IMR-90 (cell line): ENCODE measurements around the gene NPAS3. TPM values are rescaled to one million over a fixed set of nuclear protein-coding genes. Genes with fewer than 3 reads are reported as not detected.

ENCODE experiments used
- ATAC-seq: fragments of 200-7000 bp; cut with Tn5 transposase; 2 replicates; pipeline ENCODE4 v1.9.1; 2020; ENCODE audit warnings: low read depth, mild to moderate bottlenecking, moderate library complexity
- BruUV-seq: library from RNA; stranded (reverse); fragments of 400-500 nt; replicated peaks from 2 replicates; lab custom pipeline; 2021; lab: Mats Ljungman, UMichigan
- CTCF ChIA-PET: fragments of 300-600 bp; formaldehyde crosslinking; extraction: SDS; loops from one replicate; lab custom pipeline; 2021; ENCODE audit warnings: antibody characterized with exemption; lab: Yijun Ruan, JAX
- POLR2A ChIA-PET: fragments of 300-600 bp; sonication (Branson Sonifier 250); formaldehyde crosslinking; loops from one replicate; lab custom pipeline; 2022; ENCODE audit warnings: antibody characterized with exemption; ENCODE audit not compliant: unreplicated experiment; lab: Charles Lee
- DNase-seq: peaks from one replicate; pipeline ENCODE4 v3.0.0; 2013
- H2AFZ ChIP-seq: replicated peaks from 2 replicates; pipeline ENCODE3; 2013; ENCODE audit warnings: low read length, mild to moderate bottlenecking; ENCODE audit not compliant: poor library complexity
- H2AK5ac ChIP-seq: 2 replicates; pipeline ENCODE4 v1.6.1; 2013; ENCODE audit warnings: low read depth, low read length, inconsistent platforms
- H2AK9ac ChIP-seq: replicated peaks from 2 replicates; pipeline ENCODE3; 2013; ENCODE audit warnings: mild to moderate bottlenecking, low read depth, low read length, moderate library complexity; ENCODE audit not compliant: poor library complexity
- H2BK120ac ChIP-seq: 2 replicates; pipeline ENCODE4 v1.6.1; 2013; ENCODE audit warnings: low read depth, low read length, inconsistent platforms
- H2BK15ac ChIP-seq: 3 replicates; pipeline ENCODE4 v1.6.1; 2013; ENCODE audit warnings: low read depth, low read length, inconsistent platforms
- H2BK20ac ChIP-seq: 2 replicates; pipeline ENCODE4 v1.6.1; 2013; ENCODE audit warnings: low read depth, mild to moderate bottlenecking, inconsistent platforms, low read length, moderate library complexity
- H2BK5ac ChIP-seq: 2 replicates; pipeline ENCODE4 v1.6.1; 2013; ENCODE audit warnings: mild to moderate bottlenecking, low read depth, low read length, inconsistent platforms; ENCODE audit not compliant: poor library complexity, severe bottlenecking
- H3K14ac ChIP-seq: replicated peaks from 2 replicates; pipeline ENCODE4 v1.6.1; 2013; ENCODE audit warnings: low read depth, low read length, inconsistent platforms
- H3K18ac ChIP-seq: 2 replicates; pipeline ENCODE4 v1.6.1; 2013; ENCODE audit warnings: low read depth, low read length, control low read depth
- H3K23ac ChIP-seq: 2 replicates; pipeline ENCODE4 v1.6.1; 2013; ENCODE audit warnings: low read depth, low read length, inconsistent platforms
- H3K27ac ChIP-seq: 2 replicates; pipeline ENCODE4 v1.5.1; 2013; ENCODE audit warnings: mild to moderate bottlenecking, control low read depth, low read length; ENCODE audit not compliant: insufficient read depth
- H3K27me3 ChIP-seq: 2 replicates; pipeline ENCODE4 v1.6.1; 2013; ENCODE audit warnings: low read length; ENCODE audit not compliant: control insufficient read depth, insufficient read depth
- H3K36me3 ChIP-seq: 2 replicates; pipeline ENCODE4 v1.6.1; 2013; ENCODE audit warnings: low read length, mixed read lengths; ENCODE audit not compliant: control insufficient read depth, insufficient read depth
- H3K4ac ChIP-seq: 2 replicates; pipeline ENCODE4 v1.6.1; 2013; ENCODE audit warnings: low read depth, low read length, inconsistent platforms
- H3K4me1 ChIP-seq: 2 replicates; pipeline ENCODE4 v1.6.1; 2013; ENCODE audit warnings: low read length, mixed read lengths; ENCODE audit not compliant: control insufficient read depth, insufficient read depth
- H3K4me2 ChIP-seq: 2 replicates; pipeline ENCODE4 v1.6.1; 2013; ENCODE audit warnings: low read depth, mild to moderate bottlenecking, control low read depth, low read length, moderate library complexity
- H3K4me3 ChIP-seq: 2 replicates; pipeline ENCODE4 v1.5.1; 2013; ENCODE audit warnings: low read depth, mild to moderate bottlenecking, control low read depth, low read length, moderate library complexity; ENCODE audit not compliant: insufficient read depth
- H3K56ac ChIP-seq: 2 replicates; pipeline ENCODE4 v1.6.1; 2013; ENCODE audit warnings: low read length, inconsistent platforms; ENCODE audit not compliant: insufficient read depth; ENCODE audit errors: extremely low read depth
- H3K79me1 ChIP-seq, 2 experiments: 2 replicates each; pipeline ENCODE4 v1.6.1; 2013; ENCODE audit warnings: low read length in 2 of 2, inconsistent platforms in 1 of 2, low read depth in 1 of 2
- H3K9ac ChIP-seq: 2 replicates; pipeline ENCODE4 v1.6.1; 2013; ENCODE audit warnings: low read depth, low read length, control low read depth
- H3K9me1 ChIP-seq: 2 replicates; pipeline ENCODE4 v1.6.1; 2013; ENCODE audit warnings: low read length, inconsistent platforms; ENCODE audit not compliant: insufficient read depth
- H3K9me3 ChIP-seq: 2 replicates; pipeline ENCODE4 v1.6.1; 2013; ENCODE audit warnings: low read length; ENCODE audit not compliant: control insufficient read depth, insufficient read depth
- H4K20me1 ChIP-seq: 2 replicates; pipeline ENCODE4 v1.6.1; 2013; ENCODE audit warnings: low read length, inconsistent platforms; ENCODE audit not compliant: insufficient read depth
- H4K5ac ChIP-seq: 2 replicates; pipeline ENCODE4 v1.6.1; 2013; ENCODE audit warnings: mild to moderate bottlenecking, low read depth, low read length, control low read depth
- H4K8ac ChIP-seq, 2 experiments: 2 replicates each; pipeline ENCODE4 v1.6.1; 2013; ENCODE audit warnings: low read depth in 2 of 2, low read length in 2 of 2, control low read depth in 1 of 2, inconsistent platforms in 1 of 2
- H4K91ac ChIP-seq: 2 replicates; pipeline ENCODE4 v1.6.1; 2013; ENCODE audit warnings: low read depth, low read length, inconsistent platforms; ENCODE audit not compliant: insufficient read depth
- BHLHE40 ChIP-seq: fragments of 150-350 bp; IDR thresholded peaks from 2 replicates; pipeline ENCODE4 v1.6.1; 2016; ENCODE audit warnings: mild to moderate bottlenecking, low read depth, low read length
- ELK1 ChIP-seq: fragments of 150-350 bp; IDR thresholded peaks from 2 replicates; pipeline ENCODE4 v1.6.1; 2016; ENCODE audit warnings: low read depth, mild to moderate bottlenecking, low read length, moderate library complexity, borderline replicate concordance
- FOS ChIP-seq: fragments of 150-350 bp; IDR thresholded peaks from 2 replicates; pipeline ENCODE4 v1.6.1; 2016; ENCODE audit warnings: low read depth, low read length
- MAZ ChIP-seq: IDR thresholded peaks from 2 replicates; pipeline ENCODE4 v1.6.1; 2012; ENCODE audit warnings: low read depth, mild to moderate bottlenecking, low read length, improper control_type of control experiment, moderate library complexity, borderline replicate concordance
- MXI1 ChIP-seq: IDR thresholded peaks from 2 replicates; pipeline ENCODE4 v1.6.1; 2012; ENCODE audit warnings: low read depth, mild to moderate bottlenecking, low read length, moderate library complexity, borderline replicate concordance
- RAD21 ChIP-seq: IDR thresholded peaks from 2 replicates; pipeline ENCODE4 v1.6.1; 2012; ENCODE audit warnings: low read length, improper control_type of control experiment
- RCOR1 ChIP-seq: IDR thresholded peaks from 2 replicates; pipeline ENCODE4 v1.6.1; 2012; ENCODE audit warnings: mild to moderate bottlenecking, low read length, improper control_type of control experiment; ENCODE audit not compliant: insufficient replicate concordance
- RFX5 ChIP-seq: IDR thresholded peaks from 2 replicates; pipeline ENCODE4 v1.8.0; 2012; ENCODE audit warnings: low read depth, mild to moderate bottlenecking, low read length, moderate library complexity
- SMC3 ChIP-seq: fragments of 150-350 bp; IDR thresholded peaks from 2 replicates; pipeline ENCODE4 v1.6.1; 2016; ENCODE audit warnings: low read depth, mild to moderate bottlenecking, antibody characterized with exemption, low read length, moderate library complexity
- USF2 ChIP-seq: fragments of 150-350 bp; IDR thresholded peaks from 2 replicates; pipeline ENCODE4 v1.6.1; 2017; ENCODE audit warnings: mild to moderate bottlenecking, antibody characterized with exemption, low read length, low read depth
- WGBS, 2 experiments: methylation state at CpG; one replicate each; pipeline versions ENCODE4 v1.1.5 to v1.1.7; 2013; ENCODE audit warnings: missing lambda C conversion rate in 2 of 2; ENCODE audit not compliant: insufficient read length in 1 of 2; ENCODE audit errors: extremely low coverage in 2 of 2; 5-methylcytosine and 5-hydroxymethylcytosine counted together
- dilution Hi-C: fragments of 300-500 bp; cut with HindIII; formaldehyde crosslinking; loops from one replicate; pipeline ENCODE4 v1.14.3; 2018; ENCODE audit warnings: low sequenced_read_pairs; ENCODE audit not compliant: unreplicated experiment
- in situ Hi-C: fragments of 300-500 bp; cut with MboI; formaldehyde crosslinking; loops from 3 replicates; pipeline ENCODE4 v1.14.3; 2019; ENCODE audit warnings: low sequenced_read_pairs, inconsistent platforms, mixed read lengths
- intact Hi-C: fragments of 100-400 bp; cut with micrococcal nuclease; formaldehyde crosslinking; loops from 2 replicates; pipeline ENCODE4 v1.10.0; 2022
- polyA plus RNA-seq, 3 experiments: library from polyadenylated mRNA; depleted of rRNA; stranded (reverse); fragments of >200 nt; gene quantifications; 2 replicates each; pipeline ENCODE4 v1.2.3, GENCODE V29; 2012; ENCODE audit warnings: low replicate concordance in 1 of 3
- total RNA-seq: library from RNA; depleted of rRNA; stranded (reverse); fragments of >200 nt; gene quantifications from 2 replicates; pipeline ENCODE4 v1.2.3, GENCODE V29; 2012
- TF ChIP-seq, protein P1 (sequence below): conservative IDR thresholded peaks from 2 replicates; pipeline ENCODE4 v1.5.1; 2012; ENCODE audit warnings: mild to moderate bottlenecking, low read depth, low read length, improper control_type of control experiment

The NPAS3 gene
- total and polyA plus RNA-seq, 2 of the 4 experiments (the other 2 are of a cell fraction), result not detected

DNA sequence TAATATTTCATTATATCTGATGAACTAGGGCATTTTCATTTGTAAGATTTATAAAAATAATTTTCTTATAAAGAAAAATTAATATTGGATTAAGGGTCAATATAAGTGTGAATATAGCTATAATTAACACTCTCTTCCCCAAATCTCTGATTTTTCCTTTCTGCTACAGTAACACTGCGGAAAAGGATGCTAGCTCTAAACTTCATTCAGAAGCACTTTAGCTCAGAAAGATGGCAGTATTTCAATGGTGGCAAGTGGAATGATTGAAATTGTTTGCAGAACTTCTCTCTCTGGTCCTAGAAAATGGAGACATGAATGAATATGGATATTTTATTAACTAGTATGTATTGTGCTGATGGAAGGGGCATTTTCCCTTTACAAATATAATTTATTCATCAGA, 8.4 kb downstream of the NPAS3 start:
- Histone ChIP-seq H3K9me3 (no peaks in the 10 kb centered on the region), H3K27ac (no peak overlapping the region), H3K4ac (no peak overlapping the region), H3K27me3 (no peaks in the 10 kb centered on the region), H2BK5ac (no peak overlapping the region), H3K14ac (no peak overlapping the region), H3K36me3 (no peaks in the 10 kb centered on the region), H2BK15ac (no peak overlapping the region), H4K20me1 (no peaks in the 10 kb centered on the region), H3K56ac (no peak overlapping the region), H3K4me2 (no peak overlapping the region), H3K4me1 (no peaks in the 10 kb centered on the region), H2BK120ac (no peak overlapping the region), H4K5ac (no peak overlapping the region), H2BK20ac (no peak overlapping the region), H2AK9ac (no peak overlapping the region), H4K91ac (no peak overlapping the region), H3K9me1 (no peaks in the 10 kb centered on the region), H2AFZ (no peak overlapping the region), H3K79me1 (no peaks in the 10 kb centered on the region), H3K23ac (no peak overlapping the region), H3K9ac (no peak overlapping the region), H4K8ac (no peak overlapping the region), H2AK5ac (no peak overlapping the region), H3K4me3 (no peak overlapping the region), H3K18ac (no peak overlapping the region)
- BruUV-seq, result no TSS peak
- dilution Hi-C loops, result no loop called here
- no CpG with 5 or more reads among the region's 1 CpG for WGBS, 2 experiments
- ATAC-seq (no peak), DNase-seq (no peak)
- intact Hi-C loops, result no loop called here
- CTCF ChIA-PET, result no interaction called here
- in situ Hi-C loops, result no loop called here
- POLR2A ChIA-PET, result no interaction called here
- TF ChIP-seq ELK1 (no peak), RAD21 (no peak), USF2 (no peak), RFX5 (no peak), MAZ (no peak), MXI1 (no peak), RCOR1 (no peak), BHLHE40 (no peak), SMC3 (no peak), FOS (no peak)
- TF ChIP-seq, protein P1, sequence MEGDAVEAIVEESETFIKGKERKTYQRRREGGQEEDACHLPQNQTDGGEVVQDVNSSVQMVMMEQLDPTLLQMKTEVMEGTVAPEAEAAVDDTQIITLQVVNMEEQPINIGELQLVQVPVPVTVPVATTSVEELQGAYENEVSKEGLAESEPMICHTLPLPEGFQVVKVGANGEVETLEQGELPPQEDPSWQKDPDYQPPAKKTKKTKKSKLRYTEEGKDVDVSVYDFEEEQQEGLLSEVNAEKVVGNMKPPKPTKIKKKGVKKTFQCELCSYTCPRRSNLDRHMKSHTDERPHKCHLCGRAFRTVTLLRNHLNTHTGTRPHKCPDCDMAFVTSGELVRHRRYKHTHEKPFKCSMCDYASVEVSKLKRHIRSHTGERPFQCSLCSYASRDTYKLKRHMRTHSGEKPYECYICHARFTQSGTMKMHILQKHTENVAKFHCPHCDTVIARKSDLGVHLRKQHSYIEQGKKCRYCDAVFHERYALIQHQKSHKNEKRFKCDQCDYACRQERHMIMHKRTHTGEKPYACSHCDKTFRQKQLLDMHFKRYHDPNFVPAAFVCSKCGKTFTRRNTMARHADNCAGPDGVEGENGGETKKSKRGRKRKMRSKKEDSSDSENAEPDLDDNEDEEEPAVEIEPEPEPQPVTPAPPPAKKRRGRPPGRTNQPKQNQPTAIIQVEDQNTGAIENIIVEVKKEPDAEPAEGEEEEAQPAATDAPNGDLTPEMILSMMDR, result no peak
